ENCODE data around the gene TBC1D22A.

GRCh38 chr22:46951350-46951749 lies 188.9 kb downstream of the TBC1D22A start:
- TF ChIP-seq POLR2AphosphoS5 (IDR thresholded peaks at IDR 0.05; ENCODE audit: insufficient read depth, low read depth, low read length) = no peak
- no peak for TF ChIP-seq EZH2 (IDR thresholded peaks at IDR 0.05; ENCODE audit: borderline replicate concordance, low read depth, low read length, severe bottlenecking)
- no peak for TF ChIP-seq MYC (IDR thresholded peaks at IDR 0.05; ENCODE audit: low read depth, low read length)
- no peak for TF ChIP-seq POLR2A (IDR thresholded peaks at IDR 0.05; ENCODE audit: low read depth, low read length)
- no peak for TF ChIP-seq CTCF (IDR thresholded peaks at IDR 0.05; ENCODE audit: extremely low read depth in 1 of 2, insufficient read depth in 1 of 2, low read depth in 1 of 2, low read length in 2 of 2)
- TF ChIP-seq MAX (IDR thresholded peaks at IDR 0.05; ENCODE audit: insufficient read depth, insufficient read length) = no peak
- TF ChIP-seq JUN (IDR thresholded peaks at IDR 0.05; ENCODE audit: borderline replicate concordance, insufficient read depth, insufficient read length, low read depth) = no peak
